IPS DF 6.9 (cell line): ENCODE results near the gene CLIC6.

Experiments
- DNase-seq: peaks from one replicate; pipeline ENCODE4 v3.0.0-alpha.2; 2013; ENCODE audit warnings: low read depth, low spot score
- H3K27ac ChIP-seq: one replicate; pipeline ENCODE4 v1.5.1; 2013; ENCODE audit warnings: low read length, control low read depth
- H3K27me3 ChIP-seq: 2 replicates; pipeline ENCODE4 v1.6.1; 2013; ENCODE audit warnings: mild to moderate bottlenecking, low read length; ENCODE audit not compliant: control insufficient read depth, insufficient read depth
- H3K36me3 ChIP-seq: 2 replicates; pipeline ENCODE4 v1.6.1; 2013; ENCODE audit warnings: low read length; ENCODE audit not compliant: control insufficient read depth, insufficient read depth
- H3K4me1 ChIP-seq: 2 replicates; pipeline ENCODE4 v1.6.1; 2013; ENCODE audit warnings: low read length; ENCODE audit not compliant: control insufficient read depth, insufficient read depth
- H3K4me3 ChIP-seq: 2 replicates; pipeline ENCODE4 v1.5.1; 2013; ENCODE audit warnings: mild to moderate bottlenecking, low read length
- H3K9me3 ChIP-seq: 2 replicates; pipeline ENCODE4 v1.6.1; 2013; ENCODE audit warnings: low read length, inconsistent platforms; ENCODE audit not compliant: control insufficient read depth, insufficient read depth
- WGBS: extraction: QIAGEN DNeasy Blood & Tissue Kit; methylation state at CpG from one replicate; pipeline ENCODE4 v1.1.7; 2013; ENCODE audit warnings: mixed read lengths, missing lambda C conversion rate; ENCODE audit not compliant: insufficient read length, insufficient coverage; 5-methylcytosine and 5-hydroxymethylcytosine counted together

CLIC6 gene

DNA sequence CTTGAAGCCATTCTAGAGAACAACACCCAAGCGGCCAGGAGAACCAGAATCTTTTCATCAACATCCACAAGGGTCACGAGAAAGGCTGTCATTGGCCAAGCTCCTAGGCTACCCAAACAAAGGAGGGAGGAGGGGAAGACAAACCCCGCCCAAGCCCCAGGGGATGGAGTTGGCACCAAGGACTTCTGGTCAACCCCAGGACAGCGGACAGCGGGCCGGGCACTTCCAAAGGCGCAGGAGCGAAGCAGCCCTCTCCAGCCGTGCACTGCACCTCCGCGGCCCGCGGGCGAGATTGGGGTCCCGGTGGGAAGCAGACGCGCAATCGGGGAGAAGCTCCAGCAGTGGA lies at the start of gene CLIC6:
Gene CLIC6, plus strand, starts transcription at position 192 of the 346 bp plus-strand sequence. CDS start 395 bp downstream, outside the sequence.
- Histone ChIP-seq H3K4me1 (no peaks in the 10 kb centered on the region; the same call in 1 of the 2 replicates), H3K27me3 (peaks cover 17% of the 10 kb centered on the region), H3K36me3 (no peaks in the 10 kb centered on the region), H3K9me3 (no peaks in the 10 kb centered on the region), H3K27ac (no peak within 1 kb of the TSS), H3K4me3 (peak within 1 kb of the TSS; percentile 38)
- WGBS = no CpG with 5 or more reads among the region's 18 CpGs
- DNase-seq = no peak

DNA sequence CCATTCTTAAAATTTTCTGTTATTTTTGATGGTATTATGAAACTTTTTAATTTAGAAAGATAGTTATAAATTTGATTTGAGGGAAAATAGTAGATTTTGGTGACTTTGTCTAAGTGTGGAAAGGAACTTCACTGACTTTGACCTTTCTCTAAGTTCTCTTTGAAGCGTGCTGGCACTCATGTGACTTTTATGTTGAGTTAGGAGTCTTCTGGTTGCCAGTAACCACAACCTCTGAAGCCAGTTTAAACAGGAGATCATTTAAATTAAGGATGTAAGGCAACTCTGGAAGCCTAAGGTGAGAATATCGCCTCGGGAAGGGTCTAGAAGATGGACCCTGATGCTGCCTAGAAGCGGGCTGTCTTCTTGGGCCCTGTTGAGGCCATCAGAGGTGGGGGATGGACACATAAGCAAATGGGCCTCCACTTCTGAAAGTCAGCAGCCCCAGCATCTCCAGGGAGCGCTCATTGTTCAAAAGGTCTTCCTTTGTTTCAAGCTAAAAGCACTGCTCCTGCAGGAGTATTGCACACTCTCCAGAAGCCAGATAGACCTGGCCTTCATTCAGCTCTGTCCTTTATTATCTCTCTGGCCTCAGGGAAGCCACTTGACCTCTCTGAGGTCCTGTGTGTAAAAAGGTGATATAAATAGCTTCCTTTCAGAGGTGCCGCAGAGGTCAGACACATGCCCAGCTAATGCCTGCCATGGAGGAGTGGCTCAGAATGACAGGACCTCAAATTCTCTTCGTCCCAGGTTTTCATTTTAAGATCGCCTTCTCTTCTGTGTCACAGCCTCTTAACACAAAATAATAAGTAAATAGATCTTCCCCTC lies 48.7 kb upstream of the CLIC6 start:
- WGBS = no CpG with 5 or more reads among the region's 8 CpGs
- H3K9me3 ChIP-seq = no peaks in the 10 kb centered on the region

DNA sequence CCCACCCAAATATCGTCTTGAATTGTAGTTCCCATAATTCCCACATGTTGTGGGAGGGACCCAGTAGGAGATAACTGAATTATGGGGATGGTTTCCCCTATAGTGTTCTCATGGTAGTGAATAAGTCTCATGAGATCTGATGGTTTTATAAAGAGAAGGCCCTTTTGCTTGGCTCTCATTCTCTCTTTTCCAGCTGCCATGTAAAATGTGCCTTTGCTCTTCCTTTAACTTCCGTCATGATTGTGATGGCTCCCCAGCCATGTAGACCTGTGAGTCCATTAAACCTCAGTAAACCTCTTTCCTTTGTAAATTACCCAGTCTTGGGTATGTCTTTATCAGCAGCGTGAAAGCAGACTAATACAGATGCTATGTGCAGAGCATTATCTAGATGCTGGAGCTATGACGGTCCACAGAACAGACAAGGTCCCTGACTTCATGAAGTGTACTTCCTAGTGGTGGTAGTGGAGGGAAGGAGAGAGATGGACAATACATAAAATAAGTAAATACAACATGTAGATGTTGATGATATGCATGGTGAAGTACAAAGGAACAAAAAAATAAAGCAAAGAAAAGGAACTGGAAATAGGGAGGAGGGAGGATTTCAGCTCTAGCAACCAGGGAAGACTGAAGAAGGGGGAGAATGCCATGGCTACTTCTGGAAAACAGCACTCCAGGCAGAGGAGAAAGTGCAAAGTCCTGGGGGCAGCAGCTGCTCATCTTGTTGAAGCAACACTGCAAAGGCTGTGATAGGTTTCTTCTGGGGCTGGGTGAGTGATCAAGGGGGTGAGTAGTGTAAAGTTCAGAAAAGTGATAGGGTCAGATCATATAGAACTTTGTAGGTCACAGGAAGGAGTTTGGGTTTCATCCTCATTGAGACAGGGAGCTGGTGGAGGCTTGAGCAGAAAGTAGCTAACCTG lies 47.1 kb upstream of the CLIC6 start:
- Histone ChIP-seq H3K27me3 (no peaks in the 10 kb centered on the region), H3K4me1 (no peaks in the 10 kb centered on the region), H3K4me3 (no peak overlapping the region), H3K9me3 (no peaks in the 10 kb centered on the region), H3K27ac (no peak overlapping the region), H3K36me3 (no peaks in the 10 kb centered on the region)
- DNase-seq = no peak
- WGBS = no CpG with 5 or more reads among the region's 4 CpGs

More for the DNA sequence above, 48.7 kb upstream of the CLIC6 start:
- no peaks in the 10 kb centered on the region for H3K4me1 ChIP-seq
- H3K36me3 ChIP-seq = no peaks in the 10 kb centered on the region
- no peaks in the 10 kb centered on the region for H3K27me3 ChIP-seq
- H3K27ac ChIP-seq = no peak overlapping the region
- H3K4me3 ChIP-seq = no peak overlapping the region
- no peak for DNase-seq

DNA sequence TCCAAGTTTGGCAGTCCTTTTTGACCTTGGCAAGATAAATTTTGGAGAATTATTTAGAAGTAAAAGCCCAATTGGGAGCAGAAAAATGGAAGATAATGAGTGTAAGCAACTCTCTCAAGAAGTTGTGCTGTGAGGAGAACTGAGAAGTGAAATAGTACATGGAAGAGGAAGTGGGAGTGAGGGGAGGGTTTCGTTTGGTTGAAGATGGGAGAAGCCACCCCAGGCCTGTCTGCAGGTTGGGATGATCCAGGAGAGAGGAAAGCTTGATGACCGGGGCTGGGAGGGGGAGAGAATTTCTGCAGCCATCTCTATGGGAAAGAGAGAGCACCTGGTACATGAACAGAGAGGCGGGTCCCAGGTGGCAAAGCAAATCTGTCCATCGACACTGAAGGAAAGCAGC lies 45.3 kb upstream of the CLIC6 start:
- 100% methylated on average over 1 of the region's 4 CpGs for WGBS
- no peak for DNase-seq
- no peak overlapping the region for H3K4me3 ChIP-seq
- no peaks in the 10 kb centered on the region for H3K36me3 ChIP-seq
- no peaks in the 10 kb centered on the region for H3K27me3 ChIP-seq
- H3K4me1 ChIP-seq = no peaks in the 10 kb centered on the region
- H3K9me3 ChIP-seq = no peaks in the 10 kb centered on the region
- no peak overlapping the region for H3K27ac ChIP-seq

DNA sequence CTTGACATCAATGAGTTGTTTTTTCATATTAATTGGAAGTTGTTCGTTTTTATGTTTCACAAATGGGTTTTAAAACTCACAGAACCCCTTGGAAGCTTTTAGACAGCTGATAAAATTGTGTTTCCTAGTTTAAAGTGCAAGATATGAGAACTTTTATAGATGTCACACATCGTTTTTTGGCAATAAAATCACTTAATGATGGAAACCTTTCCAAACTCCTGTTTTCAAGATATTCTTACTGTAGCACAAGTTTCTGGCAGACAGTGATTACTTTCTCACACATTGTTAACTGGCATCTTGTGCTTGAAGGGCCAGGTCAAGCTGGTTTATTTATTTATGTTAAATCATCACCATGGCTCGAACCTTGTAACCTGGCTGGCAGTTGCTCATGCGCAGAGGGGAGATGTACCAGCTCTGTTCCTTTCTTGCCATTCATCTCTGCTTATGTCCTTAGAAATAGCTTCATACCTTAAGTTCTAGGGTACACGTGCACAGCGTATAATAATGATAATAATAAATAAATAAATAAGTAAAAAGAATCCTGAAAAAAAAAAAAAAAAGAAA lies 43.7 kb upstream of the CLIC6 start:
- H3K27me3 ChIP-seq = no peaks in the 10 kb centered on the region
- H3K27ac ChIP-seq = no peak overlapping the region
- H3K9me3 ChIP-seq = no peaks in the 10 kb centered on the region
- no peaks in the 10 kb centered on the region for H3K4me1 ChIP-seq
- H3K36me3 ChIP-seq = no peaks in the 10 kb centered on the region
- no CpG with 5 or more reads among the region's 6 CpGs for WGBS
- no peak overlapping the region for H3K4me3 ChIP-seq
- DNase-seq = no peak

DNA sequence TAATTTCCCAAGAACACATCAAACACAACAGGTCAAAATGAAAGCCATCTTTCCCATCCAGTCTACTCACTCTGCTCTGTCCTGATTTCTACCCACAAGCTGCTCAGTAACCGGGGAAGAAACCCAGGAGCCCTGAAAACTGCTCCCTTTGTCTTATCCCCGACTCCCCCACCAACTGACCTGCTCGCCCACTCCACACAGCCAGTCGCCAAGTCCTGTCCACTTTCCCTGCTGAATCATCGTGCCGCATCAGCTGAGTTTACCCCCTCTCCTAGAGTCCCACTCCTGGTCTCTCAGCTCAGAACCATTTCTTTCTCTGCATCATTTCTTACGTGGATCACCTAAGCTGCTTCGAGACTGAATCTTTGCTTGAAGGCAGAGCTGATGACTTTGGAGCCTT lies 42.7 kb upstream of the CLIC6 start:
- no CpG with 5 or more reads among the region's 8 CpGs for WGBS
- no peak for DNase-seq
- no peak overlapping the region for H3K27ac ChIP-seq

DNA sequence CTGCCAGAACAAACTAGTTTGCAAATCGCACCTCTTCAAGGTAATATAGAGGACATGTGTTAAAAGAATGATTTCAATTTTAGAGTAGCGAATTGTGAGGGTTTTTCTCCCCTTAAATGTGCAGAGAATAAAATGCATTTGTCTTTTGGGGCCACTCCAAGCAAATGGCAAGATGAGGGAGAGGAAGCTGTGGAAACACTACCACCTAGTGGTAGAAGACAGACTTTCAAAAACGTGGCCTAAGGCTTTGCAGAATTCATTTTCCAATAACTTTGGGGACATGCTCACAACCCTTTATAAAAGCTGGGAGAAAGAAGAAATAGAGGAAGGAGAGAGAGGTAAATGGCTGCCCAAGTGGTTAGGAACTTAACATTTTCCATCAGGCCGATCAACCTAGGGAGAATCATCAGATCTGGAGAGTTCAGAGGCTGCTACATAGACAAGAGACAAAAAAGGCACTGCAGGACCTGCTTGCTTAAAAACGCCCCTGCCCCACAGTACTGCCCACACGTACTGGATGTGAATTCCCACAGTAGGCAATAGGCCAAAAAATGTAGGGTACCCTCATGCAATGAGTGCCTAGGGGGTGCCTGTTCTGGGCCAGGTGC lies 38.2 kb upstream of the CLIC6 start:
- no peak for DNase-seq
- no peaks in the 10 kb centered on the region for H3K4me1 ChIP-seq

More for the DNA sequence above, 42.7 kb upstream of the CLIC6 start:
- no peak overlapping the region for H3K4me3 ChIP-seq
- H3K4me1 ChIP-seq = no peaks in the 10 kb centered on the region
- H3K36me3 ChIP-seq = no peaks in the 10 kb centered on the region
- H3K27me3 ChIP-seq = no peaks in the 10 kb centered on the region
- no peaks in the 10 kb centered on the region for H3K9me3 ChIP-seq

DNA sequence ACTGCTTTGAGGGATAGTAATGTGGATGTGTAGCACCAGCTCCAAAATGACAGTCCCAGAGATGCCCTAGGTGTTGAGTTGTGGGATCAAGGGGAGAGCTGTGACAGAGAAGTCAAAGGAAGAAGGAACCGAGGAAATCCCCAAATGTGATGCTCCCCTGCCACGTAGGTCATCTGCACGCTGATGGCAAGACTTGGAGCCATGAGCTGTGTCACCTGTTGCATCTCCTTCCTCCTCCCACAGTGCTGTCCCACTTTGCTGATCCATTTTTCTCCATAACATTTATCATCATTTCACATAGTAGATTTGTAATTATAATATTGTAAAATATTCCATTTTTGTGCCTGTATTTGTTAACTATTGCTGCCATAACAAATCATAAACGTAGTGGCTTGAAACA lies 36.3 kb upstream of the CLIC6 start:
- H3K9me3 ChIP-seq = no peaks in the 10 kb centered on the region
- no peaks in the 10 kb centered on the region for H3K27me3 ChIP-seq
- no peak for DNase-seq
- no CpG with 5 or more reads among the region's 4 CpGs for WGBS
- no peaks in the 10 kb centered on the region for H3K36me3 ChIP-seq
- H3K4me3 ChIP-seq = no peak overlapping the region
- no peaks in the 10 kb centered on the region for H3K4me1 ChIP-seq
- no peak overlapping the region for H3K27ac ChIP-seq

More for the DNA sequence above, 38.2 kb upstream of the CLIC6 start:
- H3K4me3 ChIP-seq = no peak overlapping the region
- H3K27ac ChIP-seq = no peak overlapping the region
- no CpG with 5 or more reads among the region's 6 CpGs for WGBS
- H3K27me3 ChIP-seq = no peaks in the 10 kb centered on the region
- H3K36me3 ChIP-seq = no peaks in the 10 kb centered on the region
- H3K9me3 ChIP-seq = no peaks in the 10 kb centered on the region

DNA sequence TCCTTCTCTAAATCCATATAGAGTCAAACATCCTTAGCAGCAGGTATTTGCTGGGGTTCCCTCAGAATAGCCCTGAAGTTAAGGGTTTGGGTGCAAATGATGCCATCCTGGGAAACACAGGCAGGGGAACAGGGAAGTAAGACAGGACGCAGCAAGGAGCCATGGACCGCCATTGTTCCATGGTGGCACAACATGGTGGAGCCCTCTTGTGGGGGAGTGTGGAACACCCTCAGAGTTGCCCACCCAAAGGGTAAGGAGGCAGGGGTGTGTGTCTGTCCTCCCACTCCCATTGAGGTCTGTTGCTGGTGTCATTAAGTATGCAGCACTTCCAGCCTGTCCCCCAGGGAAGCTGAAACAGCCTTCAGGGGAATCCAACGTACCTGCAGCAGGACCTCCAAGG lies 33.5 kb upstream of the CLIC6 start:
- H3K27ac ChIP-seq = no peak overlapping the region
- H3K4me1 ChIP-seq = no peaks in the 10 kb centered on the region
- no peak overlapping the region for H3K4me3 ChIP-seq
- H3K36me3 ChIP-seq = no peaks in the 10 kb centered on the region
- H3K27me3 ChIP-seq = no peaks in the 10 kb centered on the region; the same call in 1 of the 2 replicates
- H3K9me3 ChIP-seq = no peaks in the 10 kb centered on the region
- DNase-seq = peak; percentile 25
- no CpG with 5 or more reads among the region's 3 CpGs for WGBS

DNA sequence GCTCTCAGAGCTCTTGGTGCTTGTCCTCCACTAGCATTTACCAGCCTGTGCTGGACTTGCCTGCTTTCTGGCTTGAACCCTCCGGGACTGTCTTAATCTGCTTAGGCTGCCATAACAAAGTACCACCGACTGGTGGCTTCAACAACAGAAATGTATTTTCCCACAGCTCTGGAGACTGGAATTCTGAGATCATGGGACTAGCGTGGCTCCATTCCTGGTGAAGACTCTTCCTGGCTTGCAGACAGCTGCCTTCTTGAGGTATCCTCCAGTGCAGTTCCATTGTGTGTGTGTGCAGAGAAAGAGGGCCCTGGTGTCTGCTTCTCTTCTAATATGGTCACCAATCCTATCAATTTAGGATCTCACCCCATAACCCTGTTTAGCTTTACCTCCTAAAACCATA lies 31.8 kb upstream of the CLIC6 start:
- Histone ChIP-seq H3K27ac (no peak overlapping the region), H3K4me3 (no peak overlapping the region), H3K9me3 (no peaks in the 10 kb centered on the region), H3K4me1 (no peaks in the 10 kb centered on the region), H3K27me3 (peaks cover 1% of the 10 kb centered on the region; the same call in 1 of the 2 replicates), H3K36me3 (no peaks in the 10 kb centered on the region)
- no CpG with 5 or more reads among the region's 3 CpGs for WGBS
- no peak for DNase-seq
